Sigmoid colon (tissue), 4 donors: ENCODE data around the gene RANBP9.

Experiments
- EP300 ChIP-seq, 4 donors: sonication (generic); formaldehyde crosslinking; IDR thresholded peaks; one replicate each; pipeline ENCODE4 v1.6.1; 2017; ENCODE audit warnings: antibody characterized with exemption in 4 of 4
- POLR2A ChIP-seq, 2 donors: fragments of 450-650 bp; IDR thresholded peaks; one replicate each; pipeline ENCODE4 v1.6.1; 2016; ENCODE audit warnings: antibody characterized with exemption in 2 of 2, mild to moderate bottlenecking in 2 of 2, moderate library complexity in 2 of 2
- TF ChIP-seq, protein P1 (sequence below), 4 experiments: fragments of 450-650 bp in 3 of 4; fragments of 200-600 bp in 1 of 4; IDR thresholded peaks; one replicate each; pipeline ENCODE4 v1.5.1; 2016 to 2019; ENCODE audit warnings: antibody characterized with exemption in 4 of 4, mild to moderate bottlenecking in 3 of 4, moderate library complexity in 2 of 4

DNA sequence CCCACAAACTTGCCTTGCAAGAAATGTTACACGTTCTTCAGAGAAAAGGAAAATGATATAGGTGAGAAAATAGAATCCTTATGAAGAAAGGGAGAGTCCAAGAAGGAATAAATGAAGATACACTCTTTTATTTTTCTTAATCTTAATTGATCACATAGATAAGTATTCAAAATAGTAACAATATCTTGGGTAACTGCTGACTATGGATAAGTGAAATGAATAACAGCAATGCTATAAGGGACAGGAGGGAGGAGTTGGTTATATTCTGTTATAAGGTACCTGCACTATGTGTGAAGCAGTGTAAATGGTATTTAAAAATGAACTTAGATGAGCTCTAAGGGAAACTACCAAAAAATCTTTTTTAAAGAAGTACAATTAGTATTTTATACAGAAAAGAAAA, 38.3 kb downstream of the RANBP9 start:
- TF ChIP-seq, protein P1, sequence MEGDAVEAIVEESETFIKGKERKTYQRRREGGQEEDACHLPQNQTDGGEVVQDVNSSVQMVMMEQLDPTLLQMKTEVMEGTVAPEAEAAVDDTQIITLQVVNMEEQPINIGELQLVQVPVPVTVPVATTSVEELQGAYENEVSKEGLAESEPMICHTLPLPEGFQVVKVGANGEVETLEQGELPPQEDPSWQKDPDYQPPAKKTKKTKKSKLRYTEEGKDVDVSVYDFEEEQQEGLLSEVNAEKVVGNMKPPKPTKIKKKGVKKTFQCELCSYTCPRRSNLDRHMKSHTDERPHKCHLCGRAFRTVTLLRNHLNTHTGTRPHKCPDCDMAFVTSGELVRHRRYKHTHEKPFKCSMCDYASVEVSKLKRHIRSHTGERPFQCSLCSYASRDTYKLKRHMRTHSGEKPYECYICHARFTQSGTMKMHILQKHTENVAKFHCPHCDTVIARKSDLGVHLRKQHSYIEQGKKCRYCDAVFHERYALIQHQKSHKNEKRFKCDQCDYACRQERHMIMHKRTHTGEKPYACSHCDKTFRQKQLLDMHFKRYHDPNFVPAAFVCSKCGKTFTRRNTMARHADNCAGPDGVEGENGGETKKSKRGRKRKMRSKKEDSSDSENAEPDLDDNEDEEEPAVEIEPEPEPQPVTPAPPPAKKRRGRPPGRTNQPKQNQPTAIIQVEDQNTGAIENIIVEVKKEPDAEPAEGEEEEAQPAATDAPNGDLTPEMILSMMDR (IDR thresholded peaks at IDR 0.05): no peak
- TF ChIP-seq EP300 (IDR thresholded peaks at IDR 0.05): no peak
- no peak for TF ChIP-seq POLR2A (IDR thresholded peaks at IDR 0.05)
